NCI-H748 (cell line): ENCODE measurements around the gene GOT1.

Source experiments
- DNase-seq: peaks from one replicate; lab custom pipeline; 2025; ENCODE audit not compliant: unreplicated experiment; lab: John Stamatoyannopoulos, UW

The GOT1 gene

GRCh38 chr10:99364125-99364524 lies 66.3 kb downstream of the GOT1 start:
- DNase-seq: no peak

DNA sequence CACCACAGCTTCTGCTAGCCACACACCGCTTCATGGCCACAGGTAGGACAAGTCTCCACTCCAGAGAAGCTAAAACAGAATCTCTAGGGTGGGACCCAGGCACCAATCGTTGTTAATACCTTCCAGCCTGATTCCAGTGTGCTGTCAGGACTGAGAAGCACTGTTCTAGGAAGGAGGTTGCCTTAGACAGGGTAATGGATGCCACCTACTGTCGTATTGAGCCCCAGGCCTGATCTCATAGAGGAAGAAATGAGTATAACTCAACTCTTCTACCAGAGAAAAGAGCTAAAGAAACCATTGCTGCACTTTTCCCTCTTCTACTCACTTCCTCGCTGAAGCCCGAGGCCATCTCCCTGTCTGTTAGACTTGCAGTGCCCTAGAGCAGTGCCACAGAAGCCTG lies 69.5 kb downstream of the GOT1 start:
- DNase-seq: no peak

DNA sequence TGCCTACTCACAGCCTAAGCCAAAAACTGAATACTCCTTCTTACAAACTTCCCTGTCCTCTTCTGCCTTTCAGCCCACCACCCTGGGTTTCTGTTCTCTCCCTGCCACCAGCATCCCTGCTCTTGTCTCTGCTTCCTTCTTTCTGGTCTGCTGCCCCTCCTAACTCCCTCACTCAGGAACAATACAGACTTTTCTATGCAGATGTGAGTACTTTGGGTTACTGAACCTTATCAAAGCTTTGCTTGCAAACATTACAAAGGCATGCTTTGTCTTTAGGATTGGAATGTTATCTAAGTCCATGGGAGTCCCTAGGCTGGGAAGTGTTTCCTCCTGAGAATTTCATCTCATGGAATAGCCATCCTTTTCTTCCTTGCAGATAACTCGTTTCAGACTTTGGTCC lies 72.3 kb downstream of the GOT1 start:
- no peak for DNase-seq

GRCh38 chr10:99357691-99358090 lies 72.7 kb downstream of the GOT1 start:
- no peak for DNase-seq

DNA sequence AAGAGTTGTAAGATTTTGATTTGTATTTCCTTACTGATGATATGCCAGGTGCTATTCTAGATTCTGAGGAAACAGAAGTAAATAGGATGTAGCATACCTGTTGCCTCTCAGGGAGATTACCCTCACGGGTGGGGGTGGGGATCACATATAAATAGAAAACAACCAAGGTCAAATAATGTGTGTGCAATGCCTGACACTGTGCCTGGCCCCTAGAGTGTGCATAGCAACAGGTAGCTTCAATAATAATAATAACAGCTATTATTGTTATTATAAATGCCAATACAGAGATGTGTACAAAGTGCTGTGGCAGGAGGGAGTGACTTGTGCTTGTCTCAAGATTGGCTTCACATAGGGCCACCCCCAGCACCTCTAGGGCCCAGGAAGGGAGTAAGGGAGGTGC lies 77.2 kb downstream of the GOT1 start:
- DNase-seq: no peak

- DNase-seq: no peak
These were observed 82.8 kb downstream of the GOT1 start for GRCh38 chr10:99347672-99348071.
